GM13976 (cell line): ENCODE results near the gene TSPAN12.

ENCODE experiments used
- DNase-seq: peaks from one replicate; pipeline ENCODE4 v3.0.0; 2012; ENCODE audit warnings: low spot score
- CTCF ChIP-seq: IDR thresholded peaks from 2 replicates; pipeline ENCODE4 v1.5.1; 2012; ENCODE audit warnings: borderline replicate concordance, mild to moderate bottlenecking; ENCODE audit not compliant: insufficient read depth; ENCODE audit errors: extremely low read depth, missing control alignments, control extremely low read depth
- in situ Hi-C: fragments of 300-500 bp; cut with MboI; formaldehyde crosslinking; loops from one replicate; pipeline ENCODE4 v1.12.0; 2022; ENCODE audit warnings: low sequenced_read_pairs, mixed read lengths, inconsistent platforms; ENCODE audit not compliant: unreplicated experiment

TSPAN12 gene

GRCh38 chr7:120802751-120803150 lies 55.2 kb downstream of the TSPAN12 start:
- in situ Hi-C loops, result loop anchor here (5.0 kb wide), 1 partner anchor 135 kb away; no protein-coding TSS in a partner anchor
- TF ChIP-seq CTCF, result no peak

DNA sequence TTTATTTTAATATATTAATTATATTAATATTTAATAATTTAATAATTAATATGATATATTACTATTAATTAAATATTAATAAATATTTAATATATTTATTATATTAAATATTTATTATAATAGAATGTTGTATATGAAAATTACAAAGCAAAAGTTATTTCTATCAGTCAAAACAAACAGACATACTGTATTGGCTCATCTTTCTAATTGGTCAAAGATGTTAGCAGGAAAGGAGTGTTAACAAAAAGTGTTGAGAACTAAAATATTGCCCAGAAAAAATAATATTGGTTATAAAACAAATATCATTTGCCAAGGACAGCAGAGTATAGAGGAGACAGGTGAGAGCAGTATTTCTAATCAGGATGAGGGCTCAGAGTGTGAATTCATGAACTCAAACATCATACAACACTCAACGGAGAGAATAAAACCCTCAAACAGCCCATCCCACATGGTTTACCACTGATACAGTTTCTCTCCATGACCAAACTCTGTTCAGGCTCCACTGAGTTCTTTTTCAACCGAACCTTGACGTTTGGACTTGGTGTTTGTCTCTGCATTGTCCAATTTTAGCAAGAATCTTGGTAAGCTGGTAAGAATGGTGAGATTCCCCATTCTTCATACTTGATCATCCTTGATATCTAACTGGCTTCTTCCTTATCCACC lies 58.0 kb downstream of the TSPAN12 start:
- in situ Hi-C loops, result loop anchor here (5.0 to 25.0 kb wide), 2 partner anchors 137 to 287 kb away; no protein-coding TSS in a partner anchor
- DNase-seq, result no peak
- no peak for TF ChIP-seq CTCF

More at GRCh38 chr7:120802751-120803150, 55.2 kb downstream of the TSPAN12 start:
- no peak for DNase-seq

DNA sequence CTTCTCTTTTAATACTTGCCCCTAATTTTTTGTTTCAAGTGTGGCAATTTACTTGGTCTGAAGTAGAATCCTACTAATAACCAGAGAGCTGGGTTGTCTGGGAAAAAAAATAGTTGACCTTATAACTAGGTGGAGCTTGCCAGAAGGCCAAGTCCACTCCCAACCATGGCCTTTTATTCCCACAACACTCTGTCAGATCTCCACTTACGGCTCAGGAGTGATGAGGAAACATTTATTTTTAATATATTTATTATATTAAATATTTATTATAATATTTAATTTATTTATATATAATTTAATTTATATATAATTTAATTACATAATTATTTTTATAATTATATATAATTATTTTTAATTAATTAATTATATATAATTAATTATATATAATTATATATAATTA lies 58.8 kb downstream of the TSPAN12 start:
- no peak for TF ChIP-seq CTCF
- in situ Hi-C loops, result loop anchor here (25.0 kb wide), 1 partner anchor 288 kb away; no protein-coding TSS in a partner anchor
- no peak for DNase-seq

- TF ChIP-seq CTCF, result no peak
- in situ Hi-C loops, result loop anchor here (25.0 kb wide), 1 partner anchor 290 kb away; no protein-coding TSS in a partner anchor
- DNase-seq, result no peak
Observed at GRCh38 chr7:120797026-120797645, 60.8 kb downstream of the TSPAN12 start.

DNA sequence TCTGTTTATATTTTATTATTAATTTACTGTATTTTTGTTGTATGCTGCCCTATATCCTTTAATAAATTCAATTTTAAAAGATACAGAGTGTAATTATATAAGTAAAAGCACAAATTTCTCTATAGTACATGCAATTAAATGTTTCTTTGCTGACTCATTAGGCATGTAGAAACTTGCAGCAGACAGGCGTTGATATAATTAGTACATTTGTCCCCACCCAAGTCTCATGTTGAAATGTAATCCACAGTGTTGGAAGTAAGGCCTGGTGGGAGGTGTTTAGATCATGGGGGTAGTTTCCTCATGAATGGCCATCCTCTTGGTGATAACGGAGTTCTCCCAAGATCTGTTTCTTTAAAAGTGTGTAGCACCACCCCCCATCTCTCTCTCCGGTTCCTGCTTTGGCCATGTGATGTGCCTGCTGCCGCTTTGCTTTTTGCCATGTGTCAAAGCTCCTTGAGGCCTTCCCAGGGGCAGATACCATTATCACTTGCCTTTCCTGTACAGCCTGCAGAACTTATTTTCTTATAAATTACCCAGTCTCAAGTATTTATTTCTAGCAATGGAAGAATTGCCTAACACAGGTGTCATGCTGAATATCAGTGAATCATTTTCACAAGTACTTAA lies 63.7 kb downstream of the TSPAN12 start:
- TF ChIP-seq CTCF, result no peak
- in situ Hi-C loops, result loop anchor here (25.0 kb wide), 1 partner anchor 293 kb away; no protein-coding TSS in a partner anchor
- DNase-seq, result no peak

GRCh38 chr7:120793213-120793936 lies 64.6 kb downstream of the TSPAN12 start:
- no peak for TF ChIP-seq CTCF
- DNase-seq, result no peak
- in situ Hi-C loops, result loop anchor here (25.0 kb wide), 1 partner anchor 294 kb away; no protein-coding TSS in a partner anchor
